Activated naive CD8-positive, alpha-beta T cell treated with anti-CD3 and anti-CD28 coated beads, Interleukin-2, amount 10 ng/mL, durations not matched to agents 7 days and 5 days (primary cell): ENCODE results near the gene TNS1. TPM values are rescaled to one million over a fixed set of nuclear protein-coding genes. Genes with fewer than 3 reads are reported as not detected.

ENCODE experiments used
- ATAC-seq: fragments of 150-1000 bp; cut with Tn5 transposase; one replicate; pipeline ENCODE4 v1.10.0; 2021; ENCODE audit warnings: low read depth, moderate library complexity
- POLR2A ChIA-PET: fragments of 350-600 bp; sonication (Branson Sonifier 250); formaldehyde crosslinking; loops from one replicate; lab custom pipeline; 2021; ENCODE audit warnings: antibody characterized with exemption; lab: Charles Lee
- DNase-seq: peaks from one replicate; pipeline ENCODE4 v3.0.0; 2021
- H3K27ac Mint-ChIP-seq: one replicate; pipeline ENCODE4 v1.8.0; 2022; ENCODE audit warnings: mild to moderate bottlenecking, mixed read lengths
- H3K27me3 Mint-ChIP-seq: one replicate; pipeline ENCODE4 v1.8.0; 2022; ENCODE audit warnings: mild to moderate bottlenecking, moderate library complexity, mixed read lengths
- H3K36me3 Mint-ChIP-seq: one replicate; pipeline ENCODE4 v1.8.0; 2021; ENCODE audit warnings: mild to moderate bottlenecking, mixed read lengths
- H3K4me1 Mint-ChIP-seq: one replicate; pipeline ENCODE4 v1.8.0; 2021; ENCODE audit warnings: mixed read lengths
- H3K4me3 Mint-ChIP-seq: one replicate; pipeline ENCODE4 v1.8.0; 2022; ENCODE audit warnings: mild to moderate bottlenecking, moderate library complexity, mixed read lengths
- H3K9me3 Mint-ChIP-seq: one replicate; pipeline ENCODE4 v1.8.0; 2021; ENCODE audit warnings: mixed read lengths
- total RNA-seq, 2 experiments: library from RNA; stranded (reverse); gene quantifications; one replicate each; pipeline ENCODE4 v1.2.3, GENCODE V29; 2021

TNS1 gene
- total RNA-seq, 2 experiments from 2014 or later: 15.1 to 21.2 TPM

DNA sequence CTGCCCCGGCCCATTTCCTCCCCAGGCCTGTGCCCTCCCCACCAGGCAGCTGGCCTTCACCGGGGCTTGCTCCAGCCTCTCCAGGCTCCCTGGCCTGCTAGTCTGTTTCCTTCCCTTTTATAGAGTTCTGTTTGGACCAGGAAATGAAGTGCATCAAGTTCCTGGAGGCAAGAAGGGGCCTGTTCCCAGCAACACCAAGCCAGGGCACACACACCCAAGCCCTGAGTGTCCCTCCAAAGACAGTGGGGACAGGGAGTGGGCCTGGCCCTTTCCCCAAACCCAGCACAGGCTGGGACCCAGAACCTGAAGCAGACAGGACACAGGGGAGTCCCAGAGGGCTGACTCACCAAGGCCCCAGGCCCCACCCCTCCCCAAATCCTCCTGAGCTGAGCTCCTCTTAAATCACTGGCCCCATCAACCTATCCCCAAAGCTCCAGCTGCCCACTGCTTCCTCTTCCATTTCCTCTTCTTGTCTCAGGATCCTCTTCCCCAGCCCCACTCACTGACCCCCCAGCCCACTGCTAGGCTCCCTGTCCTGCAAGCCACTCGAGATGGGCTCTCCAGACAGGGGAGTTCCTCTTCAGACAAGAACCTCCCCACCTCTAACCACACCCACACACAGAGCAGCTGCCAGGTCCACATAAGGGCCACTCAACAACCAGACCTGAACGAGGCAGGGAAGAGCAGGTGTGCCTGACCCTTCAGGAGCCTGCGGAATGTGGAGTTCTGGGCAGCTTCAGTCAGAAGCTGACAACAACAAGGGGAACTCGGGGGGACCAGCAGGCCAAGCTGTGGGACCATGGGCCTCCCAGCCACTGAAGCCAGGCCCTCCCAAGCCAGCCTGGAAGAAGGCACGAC lies 74.2 kb downstream of the TNS1 start:
- no peaks in the 10 kb centered on the region for H3K9me3 Mint-ChIP-seq
- POLR2A ChIA-PET: no interaction called here

DNA sequence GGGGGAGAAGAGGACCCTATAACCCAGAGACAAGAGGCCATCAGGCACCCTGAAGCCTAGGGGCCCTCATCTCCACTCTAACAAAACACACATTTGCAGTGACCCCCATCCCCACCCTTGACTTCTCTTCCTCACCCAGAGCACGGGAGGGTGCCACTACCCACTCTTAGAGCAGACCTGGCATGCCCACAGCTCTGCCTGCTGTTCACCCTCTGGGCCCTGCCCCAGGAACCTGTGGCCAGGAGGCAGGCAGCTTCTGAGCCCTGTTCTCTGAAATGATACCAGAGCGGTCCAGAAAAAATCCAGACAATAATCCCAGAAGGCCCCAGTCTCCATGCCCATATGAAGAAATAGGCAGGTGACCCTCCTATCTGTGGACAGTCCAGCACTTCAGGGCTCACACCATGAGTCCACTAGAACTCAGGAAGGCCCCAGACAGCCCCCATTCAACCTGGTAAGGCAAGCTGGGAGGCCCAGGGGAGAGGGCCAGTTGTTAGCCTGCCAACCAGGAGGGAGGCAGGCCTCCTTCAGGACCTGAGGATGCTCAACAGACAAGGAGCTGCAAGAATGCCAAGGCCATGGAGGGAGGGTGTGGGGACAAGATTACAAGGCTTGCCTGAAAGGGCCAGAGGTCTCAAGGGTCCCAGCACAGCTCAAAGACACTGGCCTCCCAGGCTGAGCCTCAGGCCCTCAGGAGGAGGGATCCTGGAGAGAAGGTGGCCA lies 75.0 kb downstream of the TNS1 start:
- Mint-ChIP-seq H3K36me3 (no peaks in the 10 kb centered on the region), H3K9me3 (no peaks in the 10 kb centered on the region), H3K27me3 (peaks cover 25% of the 10 kb centered on the region), H3K4me1 (peaks cover 33% of the 10 kb centered on the region), H3K4me3 (no peak overlapping the region), H3K27ac (no peak overlapping the region)
- ATAC-seq (no peak), DNase-seq (no peak)
- POLR2A ChIA-PET: no interaction called here

More for the DNA sequence above, 74.2 kb downstream of the TNS1 start:
- Mint-ChIP-seq H3K36me3 (no peaks in the 10 kb centered on the region), H3K27ac (peak overlapping the region; percentile 37), H3K4me1 (peaks cover 37% of the 10 kb centered on the region), H3K4me3 (no peak overlapping the region), H3K27me3 (peaks cover 33% of the 10 kb centered on the region)
- no peak for DNase-seq
- no peak for ATAC-seq

DNA sequence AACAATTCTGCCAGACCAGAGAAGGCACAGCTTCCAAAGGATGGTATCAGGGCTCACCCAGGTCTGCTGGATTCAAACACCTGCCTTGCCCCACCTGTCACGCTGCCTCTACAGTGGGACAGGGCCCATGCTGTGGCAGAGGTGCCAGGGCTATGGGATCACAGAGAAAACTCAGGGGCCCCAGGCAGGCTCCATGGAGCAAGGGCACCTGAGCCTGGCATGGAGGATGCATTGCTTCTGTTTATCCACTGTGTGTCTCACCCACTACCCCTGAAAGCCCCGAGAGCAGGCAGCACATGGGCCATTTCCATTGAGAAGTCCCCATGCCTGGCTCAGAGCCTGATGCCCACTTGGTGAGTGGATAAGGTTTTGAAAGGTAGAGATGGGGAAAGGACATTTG lies 76.0 kb downstream of the TNS1 start:
- no peaks in the 10 kb centered on the region for H3K9me3 Mint-ChIP-seq
- H3K36me3 Mint-ChIP-seq: no peaks in the 10 kb centered on the region
- H3K4me3 Mint-ChIP-seq: no peak overlapping the region
- POLR2A ChIA-PET: no interaction called here
- H3K27me3 Mint-ChIP-seq: peaks cover 20% of the 10 kb centered on the region
- ATAC-seq: no peak
- H3K4me1 Mint-ChIP-seq: peaks cover 31% of the 10 kb centered on the region
- no peak for DNase-seq
- H3K27ac Mint-ChIP-seq: no peak overlapping the region

DNA sequence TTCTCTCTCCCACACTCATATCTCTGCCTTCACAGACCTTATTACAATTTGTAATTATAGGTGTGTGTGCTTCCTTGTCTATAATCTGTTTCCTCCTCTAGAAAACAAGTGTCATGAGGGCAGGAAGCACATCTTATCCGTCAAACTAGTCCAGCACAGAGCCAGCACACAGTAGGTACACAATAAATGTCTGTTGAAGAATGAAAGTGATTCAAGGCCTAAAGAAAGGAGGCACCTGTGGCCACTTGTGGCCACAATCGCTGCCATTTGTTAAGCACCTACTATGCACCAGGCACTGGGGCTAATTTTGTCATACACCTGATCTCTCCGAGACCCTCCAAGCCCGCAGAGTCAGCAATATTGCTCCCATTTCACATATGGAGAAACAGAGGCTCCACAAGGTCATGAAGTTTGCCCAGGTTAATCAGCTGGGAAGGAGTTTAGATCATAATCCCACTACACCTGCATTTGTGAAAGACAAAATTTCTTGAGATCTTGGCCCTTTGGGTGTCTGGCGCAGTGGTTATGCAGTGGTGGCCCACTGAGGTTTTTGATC lies 78.4 kb downstream of the TNS1 start:
- POLR2A ChIA-PET: no interaction called here
- no peak overlapping the region for H3K4me3 Mint-ChIP-seq
- H3K36me3 Mint-ChIP-seq: no peaks in the 10 kb centered on the region
- ATAC-seq (no peak), DNase-seq (no peak)
- H3K27ac Mint-ChIP-seq: no peak overlapping the region
- H3K4me1 Mint-ChIP-seq: peaks cover 8% of the 10 kb centered on the region
- H3K27me3 Mint-ChIP-seq: peaks cover 14% of the 10 kb centered on the region
- H3K9me3 Mint-ChIP-seq: no peaks in the 10 kb centered on the region

DNA sequence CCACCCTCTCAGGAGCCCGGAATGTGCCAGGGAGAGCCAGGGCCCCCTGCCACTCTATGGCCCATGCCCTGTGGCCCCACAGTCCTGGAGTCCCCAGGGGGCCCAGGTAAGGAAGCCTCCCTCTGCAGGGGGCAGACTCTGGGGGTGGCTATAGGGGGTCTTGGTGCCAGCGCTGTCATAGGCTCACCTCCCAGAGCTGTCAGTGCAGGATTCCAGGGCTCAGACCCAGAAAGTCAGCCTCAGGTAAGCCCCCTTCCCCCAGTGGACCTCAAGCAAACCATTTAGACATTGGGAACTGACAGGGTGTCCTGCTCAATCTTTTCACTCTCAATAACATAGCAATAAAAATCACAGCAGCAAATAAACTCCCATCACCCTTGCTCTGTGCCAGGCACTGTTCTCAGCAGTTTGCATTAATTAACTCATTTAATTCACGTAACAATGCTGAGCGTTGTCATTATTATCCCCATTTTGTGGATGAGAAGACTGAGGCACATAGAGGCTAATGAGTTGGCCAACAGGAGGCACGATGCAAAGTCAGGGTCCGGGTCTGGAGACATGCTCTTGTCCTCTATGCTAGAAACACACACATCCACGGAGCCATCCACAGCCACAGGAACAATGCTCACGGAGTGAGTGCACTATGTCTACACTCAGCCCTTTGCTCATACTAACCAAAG lies 79.6 kb downstream of the TNS1 start:
- POLR2A ChIA-PET: no interaction called here
- Mint-ChIP-seq H3K4me1 (peaks cover 2% of the 10 kb centered on the region), H3K27ac (no peak overlapping the region), H3K27me3 (peaks cover 14% of the 10 kb centered on the region), H3K9me3 (no peaks in the 10 kb centered on the region), H3K36me3 (no peaks in the 10 kb centered on the region), H3K4me3 (no peak overlapping the region)
- no peak for DNase-seq
- ATAC-seq: no peak

DNA sequence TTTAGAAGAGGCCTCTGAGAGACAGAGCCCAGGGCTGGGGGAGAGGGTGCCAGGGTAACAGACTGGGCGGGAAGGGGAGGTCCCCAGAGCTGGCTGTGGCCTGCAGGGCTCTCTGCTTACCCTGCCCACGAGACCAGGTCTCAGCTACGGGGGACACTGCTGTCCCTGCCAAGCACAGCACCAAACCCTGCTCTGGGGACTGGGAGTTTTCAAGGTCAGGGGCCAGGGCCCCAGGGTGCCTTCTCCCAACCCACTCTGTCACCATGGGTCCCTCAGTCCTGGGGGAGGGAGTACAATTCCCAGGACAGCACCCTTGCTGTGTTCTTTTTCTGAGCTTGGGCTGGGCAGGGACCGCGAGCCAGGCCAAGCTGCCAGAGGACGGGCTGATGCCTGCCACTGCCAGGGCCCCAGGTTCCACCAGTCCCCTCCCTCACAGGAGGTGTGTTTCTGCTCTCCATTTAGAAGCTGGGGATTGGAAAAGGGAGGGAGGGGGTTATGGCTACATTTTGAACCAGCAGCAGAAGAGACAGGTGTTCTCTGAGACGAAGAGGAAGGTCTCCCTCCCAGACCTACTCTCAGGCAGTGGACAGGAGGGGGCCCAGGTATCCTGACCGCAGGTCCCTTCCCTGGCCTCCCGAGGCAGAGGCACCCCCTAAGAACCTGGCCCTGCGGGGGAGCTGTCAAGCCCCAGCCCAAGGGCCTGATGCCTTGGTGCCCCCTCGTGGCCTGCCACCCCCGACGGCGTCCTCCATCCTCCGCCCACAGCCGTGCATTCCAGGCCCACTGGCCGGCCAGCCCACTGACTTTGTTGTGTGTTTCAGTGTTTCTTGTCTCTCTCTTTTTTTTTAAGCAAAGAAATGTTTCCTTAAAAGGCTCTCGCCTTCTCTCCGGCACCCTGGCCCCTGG lies 80.4 kb downstream of the TNS1 start:
- peaks cover 16% of the 10 kb centered on the region for H3K27me3 Mint-ChIP-seq
- ATAC-seq (no peak), DNase-seq (no peak)
- POLR2A ChIA-PET: no interaction called here
- H3K4me1 Mint-ChIP-seq: peaks cover 2% of the 10 kb centered on the region
- no peaks in the 10 kb centered on the region for H3K36me3 Mint-ChIP-seq
- no peak overlapping the region for H3K27ac Mint-ChIP-seq
- no peaks in the 10 kb centered on the region for H3K9me3 Mint-ChIP-seq
- no peak overlapping the region for H3K4me3 Mint-ChIP-seq

DNA sequence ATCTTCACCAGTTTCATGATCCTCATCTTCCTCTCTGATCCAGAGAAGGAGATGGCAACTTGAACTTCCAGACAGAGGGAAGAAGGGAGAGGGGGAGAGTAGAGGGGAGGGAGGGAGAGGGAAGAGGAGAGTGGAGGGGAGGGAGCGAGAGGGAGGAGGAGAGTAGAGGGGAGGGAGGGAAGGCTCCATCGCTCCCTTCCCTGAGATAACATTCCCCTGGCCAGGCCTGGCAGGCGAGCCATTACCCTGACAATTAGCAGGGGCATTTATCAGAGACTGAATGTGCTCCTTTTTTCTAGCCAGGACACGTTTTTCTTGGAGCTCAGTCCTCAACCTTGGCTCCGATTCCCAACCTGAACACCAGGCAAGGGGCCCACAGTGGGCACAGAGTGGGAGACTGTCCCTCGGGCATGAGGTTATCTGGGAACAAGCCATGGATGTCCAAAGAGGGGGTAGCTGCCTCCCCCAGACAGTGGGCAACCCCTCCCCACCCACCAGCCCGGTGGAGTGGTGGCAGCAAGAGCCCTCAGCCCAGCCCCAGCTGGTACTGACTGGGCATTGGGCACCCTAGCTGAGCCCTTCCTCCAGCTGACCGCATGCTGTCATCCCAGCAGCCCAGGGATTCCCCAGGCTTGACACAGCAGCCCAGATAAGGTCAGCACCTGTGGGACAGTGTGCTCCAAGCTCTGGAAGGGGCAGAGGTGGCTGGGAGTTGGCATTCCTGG lies 81.8 kb downstream of the TNS1 start:
- Mint-ChIP-seq H3K9me3 (no peaks in the 10 kb centered on the region), H3K27ac (no peak overlapping the region), H3K36me3 (no peaks in the 10 kb centered on the region), H3K4me1 (peaks cover 2% of the 10 kb centered on the region), H3K27me3 (peaks cover 15% of the 10 kb centered on the region), H3K4me3 (no peak overlapping the region)
- POLR2A ChIA-PET: no interaction called here
- ATAC-seq (no peak), DNase-seq (no peak)

DNA sequence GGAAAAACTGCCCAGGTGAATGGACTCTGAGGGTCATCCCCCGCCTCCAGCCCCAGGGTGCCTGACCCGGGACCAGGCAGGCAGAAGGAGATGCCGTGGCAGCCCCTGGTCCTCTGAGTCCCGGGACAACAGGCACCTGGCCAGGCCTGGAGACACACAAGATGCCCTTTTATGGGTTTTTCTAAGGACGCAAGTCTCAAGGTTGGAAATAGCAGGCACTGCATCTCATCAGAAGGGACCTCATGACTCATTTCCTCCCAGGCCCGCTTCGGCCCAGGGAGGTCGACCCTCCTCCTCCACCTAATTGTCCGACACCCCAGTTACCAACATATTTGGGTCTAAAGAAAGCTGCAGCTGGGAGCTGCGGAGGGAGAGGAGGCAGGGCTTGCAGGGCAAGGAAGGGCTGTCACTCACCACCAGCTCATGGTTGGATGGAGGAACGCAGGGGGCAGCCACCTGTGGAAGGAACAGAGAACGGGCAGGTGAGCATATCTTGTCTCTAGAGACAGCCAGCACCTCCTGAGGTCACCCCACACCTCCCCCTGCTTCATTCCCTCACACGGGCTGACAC lies 82.9 kb downstream of the TNS1 start:
- DNase-seq: no peak
- no peak for ATAC-seq
- Mint-ChIP-seq H3K9me3 (no peaks in the 10 kb centered on the region), H3K4me1 (peaks cover 2% of the 10 kb centered on the region), H3K36me3 (no peaks in the 10 kb centered on the region), H3K27ac (no peak overlapping the region), H3K27me3 (peaks cover 12% of the 10 kb centered on the region), H3K4me3 (no peak overlapping the region)
- POLR2A ChIA-PET: no interaction called here

DNA sequence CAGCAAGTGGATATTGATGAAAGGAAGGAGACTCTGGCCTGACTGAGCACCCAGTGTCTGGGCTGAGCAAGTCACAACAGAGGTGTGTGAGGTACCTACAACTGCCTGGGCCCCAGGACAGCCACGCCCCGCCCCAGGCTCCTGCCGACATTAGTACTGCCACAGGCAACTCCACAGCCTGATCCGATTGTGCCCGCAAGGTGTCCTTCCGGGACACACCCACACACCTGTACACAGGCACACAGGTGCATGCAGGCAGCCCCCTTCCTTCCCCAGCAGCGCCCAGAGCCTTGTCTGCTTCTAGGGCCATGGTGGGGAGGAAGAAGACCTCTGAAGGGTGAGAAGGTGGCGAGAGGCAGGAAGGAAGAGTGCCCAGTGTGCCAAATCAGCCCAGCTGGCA lies 83.6 kb downstream of the TNS1 start:
- Mint-ChIP-seq H3K9me3 (no peaks in the 10 kb centered on the region), H3K4me1 (peaks cover 2% of the 10 kb centered on the region), H3K36me3 (no peaks in the 10 kb centered on the region), H3K4me3 (no peak overlapping the region), H3K27me3 (peaks cover 10% of the 10 kb centered on the region), H3K27ac (no peak overlapping the region)
- POLR2A ChIA-PET: no interaction called here
- DNase-seq: no peak
- ATAC-seq: no peak

DNA sequence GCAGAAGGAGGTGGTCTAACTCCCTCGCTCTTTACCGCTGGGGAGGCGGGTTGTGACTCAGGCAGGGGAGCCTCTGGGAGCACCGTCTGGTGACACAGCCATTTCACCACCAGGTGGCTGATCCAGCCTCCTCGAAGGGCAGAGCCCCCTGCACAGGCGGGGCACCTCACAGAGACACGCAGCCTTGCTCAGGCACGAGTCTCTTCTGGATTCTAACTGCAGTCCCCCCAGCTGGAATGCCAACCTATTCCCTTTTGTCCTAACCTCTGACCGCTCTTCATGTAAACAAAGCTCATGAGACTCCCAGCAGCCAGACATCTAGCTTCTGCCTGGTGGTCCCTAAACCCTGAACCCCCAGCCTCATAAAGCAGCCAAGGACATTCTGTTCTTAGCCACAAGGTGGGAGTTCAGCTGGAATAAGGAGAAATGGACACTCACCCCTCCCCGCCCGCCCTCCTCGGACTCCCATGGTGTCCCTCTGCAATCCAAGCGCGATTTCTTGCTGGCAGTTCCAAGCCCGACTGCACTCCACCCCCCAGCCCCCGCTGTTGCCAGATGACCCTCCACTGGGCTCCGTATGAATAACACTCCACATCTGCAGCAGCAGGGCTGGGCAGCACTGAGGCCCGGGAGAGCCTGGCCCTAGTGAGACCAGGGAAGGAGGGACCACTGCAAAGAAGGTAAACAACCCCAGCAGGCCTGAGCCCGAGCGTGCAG lies 84.3 kb downstream of the TNS1 start:
- Mint-ChIP-seq H3K36me3 (no peaks in the 10 kb centered on the region), H3K9me3 (no peaks in the 10 kb centered on the region), H3K4me3 (no peak overlapping the region), H3K27me3 (peaks cover 11% of the 10 kb centered on the region), H3K4me1 (peaks cover 5% of the 10 kb centered on the region), H3K27ac (no peak overlapping the region)
- DNase-seq: no peak
- ATAC-seq: no peak
- POLR2A ChIA-PET: no interaction called here

DNA sequence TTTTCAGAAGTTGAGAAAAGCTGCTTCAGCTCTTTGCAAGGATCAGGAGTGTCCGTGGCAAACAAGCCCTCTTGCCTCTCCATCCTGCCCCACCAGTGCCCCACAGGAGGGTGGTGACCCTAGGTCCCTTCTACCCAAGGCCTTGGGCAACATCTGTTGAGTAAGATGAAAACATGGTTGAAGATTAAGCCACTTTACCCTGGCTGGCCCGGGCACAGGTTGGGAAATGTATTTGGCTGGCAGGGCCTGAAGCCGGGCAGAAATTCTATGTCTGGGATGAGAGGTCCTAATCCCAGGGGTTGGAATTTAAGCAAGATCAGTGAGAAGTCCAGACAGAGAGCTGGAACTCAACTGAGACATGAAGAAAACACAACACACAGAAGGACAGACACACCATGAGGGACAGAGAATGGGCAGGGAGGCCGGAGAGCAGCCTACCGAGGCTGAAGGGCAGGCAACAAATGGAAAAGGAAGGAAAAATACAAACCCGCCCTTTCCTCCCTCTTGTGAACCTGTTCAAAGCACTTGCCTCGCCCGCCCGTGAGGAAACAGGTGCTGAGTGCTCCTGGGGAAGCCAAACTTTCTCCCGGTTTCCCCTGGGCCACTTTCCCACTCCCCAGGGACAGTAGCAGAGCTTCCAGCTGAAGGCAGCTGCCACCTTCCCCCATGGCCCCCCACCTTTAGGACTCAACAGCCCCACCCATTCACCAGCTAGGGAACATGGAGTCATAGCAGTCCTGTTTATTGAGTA lies 86.1 kb downstream of the TNS1 start:
- DNase-seq (no peak), ATAC-seq (no peak)
- Mint-ChIP-seq H3K4me3 (no peak overlapping the region), H3K27ac (peak overlapping the region; percentile 3), H3K4me1 (peaks cover 5% of the 10 kb centered on the region), H3K27me3 (peaks cover 11% of the 10 kb centered on the region), H3K9me3 (no peaks in the 10 kb centered on the region), H3K36me3 (no peaks in the 10 kb centered on the region)
- POLR2A ChIA-PET: interaction anchor here (0.7 kb wide), 1 partner anchor 49 kb away, joined by 4 read pairs; no protein-coding TSS in a partner anchor
